HepG2 (cell line): ENCODE measurements around the gene ZNF276. TPM values are rescaled to one million over a fixed set of nuclear protein-coding genes. Genes with fewer than 3 reads are reported as not detected.

Source experiments
- ELF1 ChIP-seq: sonication (generic); formaldehyde crosslinking; IDR thresholded peaks from 2 replicates; pipeline ENCODE4 v1.4.0; 2020; ENCODE audit warnings: missing genetic modification reagents
- FOXA1 ChIP-seq, 2 experiments: fragments of 450-650 bp in 1 of 2; sonication (generic) in 1 of 2; formaldehyde crosslinking in 1 of 2; IDR thresholded peaks; 2 replicates each; pipeline versions ENCODE4 v1.4.0 to v1.6.1; 2016 to 2020; ENCODE audit warnings: missing genetic modification reagents in 1 of 2
- HNF4A ChIP-seq: sonication (generic); formaldehyde crosslinking; IDR thresholded peaks from 2 replicates; pipeline ENCODE4 v1.4.0; 2020; ENCODE audit warnings: missing genetic modification reagents
- IRF2 ChIP-seq: IDR thresholded peaks from 2 replicates; pipeline ENCODE4 v1.6.1; 2018; ENCODE audit warnings: missing genetic modification reagents, missing compliant biosample characterization
- MAFK ChIP-seq, 2 experiments: IDR thresholded peaks in 1 of 2; conservative IDR thresholded peaks in 1 of 2; 2 replicates each; pipeline ENCODE4 v1.6.1; 2011; ENCODE audit warnings: improper control_type of control experiment in 2 of 2, low read length in 2 of 2
- NFE2L2 ChIP-seq: fragments of 150-350 bp; IDR thresholded peaks from 2 replicates; pipeline ENCODE4 v1.6.1; 2014; ENCODE audit warnings: low read length
- SMYD3 ChIP-seq: sonication (generic); formaldehyde crosslinking; IDR thresholded peaks from 2 replicates; pipeline ENCODE4 v1.8.1; 2023; ENCODE audit warnings: mild to moderate bottlenecking, missing genetic modification reagents
- SOX13 ChIP-seq, 3 experiments: fragments of 450-650 bp in 1 of 3; sonication (generic) in 1 of 3; formaldehyde crosslinking in 1 of 3; IDR thresholded peaks in 2 of 3; conservative IDR thresholded peaks in 1 of 3; 2 replicates each; pipeline versions ENCODE4 v1.5.0 to v1.6.1; 2016 to 2020; ENCODE audit warnings: antibody characterized with exemption in 1 of 3, mild to moderate bottlenecking in 1 of 3, missing compliant biosample characterization in 1 of 3, missing genetic modification reagents in 1 of 3, moderate library complexity in 1 of 3
- STAG1 ChIP-seq: sonication (generic); formaldehyde crosslinking; IDR thresholded peaks from 2 replicates; pipeline ENCODE4 v1.4.0; 2020; ENCODE audit warnings: missing genetic modification reagents
- TCF12 ChIP-seq, 2 experiments: fragments of 450-650 bp in 1 of 2; sonication (generic) in 1 of 2; formaldehyde crosslinking in 1 of 2; IDR thresholded peaks; 2 replicates each; pipeline versions ENCODE4 v1.6.1 to v1.8.0; 2017 to 2022; ENCODE audit warnings: antibody characterized with exemption in 1 of 2, mild to moderate bottlenecking in 1 of 2, missing genetic modification reagents in 1 of 2, moderate library complexity in 1 of 2
- ZBTB20 ChIP-seq: sonication (generic); formaldehyde crosslinking; IDR thresholded peaks from 2 replicates; pipeline ENCODE4 v1.8.1; 2023; ENCODE audit warnings: missing genetic modification reagents, low read depth, mild to moderate bottlenecking, borderline replicate concordance
- ZBTB38 ChIP-seq: sonication (generic); formaldehyde crosslinking; IDR thresholded peaks from 2 replicates; pipeline ENCODE4 v1.5.1; 2020; ENCODE audit warnings: mild to moderate bottlenecking, missing genetic modification reagents
- ZNF501 ChIP-seq: sonication (generic); formaldehyde crosslinking; IDR thresholded peaks from 2 replicates; pipeline ENCODE4 v1.5.1; 2020; ENCODE audit warnings: mild to moderate bottlenecking, moderate library complexity, missing genetic modification reagents
- ZNF605 ChIP-seq: sonication (generic); formaldehyde crosslinking; IDR thresholded peaks from 2 replicates; pipeline ENCODE4 v1.8.0; 2022; ENCODE audit warnings: mild to moderate bottlenecking, missing genetic modification reagents
- ZNF619 ChIP-seq: sonication (generic); formaldehyde crosslinking; IDR thresholded peaks from 2 replicates; pipeline ENCODE4 v1.4.0; 2020; ENCODE audit warnings: mild to moderate bottlenecking, missing genetic modification reagents
- ZNF652 ChIP-seq: IDR thresholded peaks from 2 replicates; pipeline ENCODE4 v1.6.1; 2016; ENCODE audit warnings: low read depth, borderline replicate concordance
- ZSCAN20 ChIP-seq: sonication (generic); formaldehyde crosslinking; IDR thresholded peaks from 2 replicates; pipeline ENCODE4 v1.4.0; 2020; ENCODE audit warnings: missing genetic modification reagents, mild to moderate bottlenecking, borderline replicate concordance
- polyA plus RNA-seq, 8 experiments: library from polyadenylated mRNA; depleted of rRNA in 3 of 8; stranded (reverse) in 7 of 8; unstranded in 1 of 8; fragments of >200 nt; fragmentation: Illumina TruSeq in 4 of 8; extraction: Trizol in 4 of 8; gene quantifications; 2 replicates each; pipeline versions ENCODE4 v1.2.1 to v1.2.3, GENCODE V29; 2011 to 2016; ENCODE audit warnings: low read depth in 4 of 8, missing spikeins in 1 of 8, mixed read lengths in 1 of 8; ENCODE audit not compliant: insufficient read depth in 1 of 8
- total RNA-seq, 5 experiments: library from RNA; depleted of rRNA; stranded (reverse); fragments of >200 nt; fragmentation: Illumina TruSeq; extraction: Trizol; gene quantifications; 2 replicates each; pipeline ENCODE4 v1.2.3, GENCODE V29; 2016; ENCODE audit warnings: low read depth in 1 of 5
- TF ChIP-seq, protein P1 (sequence below): sonication (generic); formaldehyde crosslinking; IDR thresholded peaks from 2 replicates; pipeline ENCODE4 v1.5.0; 2020; ENCODE audit warnings: mild to moderate bottlenecking, missing genetic modification reagents, moderate library complexity
- TF ChIP-seq, protein P2 (sequence below): sonication (generic); formaldehyde crosslinking; conservative IDR thresholded peaks from 2 replicates; pipeline ENCODE4 v1.8.0; 2022; ENCODE audit warnings: mild to moderate bottlenecking, moderate library complexity, missing genetic modification reagents
- TF ChIP-seq, protein P3 (sequence below): sonication (generic); formaldehyde crosslinking; IDR thresholded peaks from 2 replicates; pipeline ENCODE4 v1.4.0; 2020; ENCODE audit warnings: missing genetic modification reagents
- TF ChIP-seq, protein P4 (sequence below), 2 experiments: IDR thresholded peaks; 2 replicates each; pipeline ENCODE4 v1.6.1; 2011 to 2012; ENCODE audit warnings: low read length in 2 of 2, borderline replicate concordance in 1 of 2, low read depth in 1 of 2, mild to moderate bottlenecking in 1 of 2, moderate library complexity in 1 of 2

Gene ZNF276
- total and polyA plus RNA-seq, 2 of the 13 experiments (the other 11 are each of a cell fraction or from before 2014, with no cell fraction given) = 17.7 to 18.0 TPM

GRCh38 chr16:89691986-89692569 is 29.3 kb upstream of the ZNF276 start (continued):
- TF ChIP-seq, protein P1, sequence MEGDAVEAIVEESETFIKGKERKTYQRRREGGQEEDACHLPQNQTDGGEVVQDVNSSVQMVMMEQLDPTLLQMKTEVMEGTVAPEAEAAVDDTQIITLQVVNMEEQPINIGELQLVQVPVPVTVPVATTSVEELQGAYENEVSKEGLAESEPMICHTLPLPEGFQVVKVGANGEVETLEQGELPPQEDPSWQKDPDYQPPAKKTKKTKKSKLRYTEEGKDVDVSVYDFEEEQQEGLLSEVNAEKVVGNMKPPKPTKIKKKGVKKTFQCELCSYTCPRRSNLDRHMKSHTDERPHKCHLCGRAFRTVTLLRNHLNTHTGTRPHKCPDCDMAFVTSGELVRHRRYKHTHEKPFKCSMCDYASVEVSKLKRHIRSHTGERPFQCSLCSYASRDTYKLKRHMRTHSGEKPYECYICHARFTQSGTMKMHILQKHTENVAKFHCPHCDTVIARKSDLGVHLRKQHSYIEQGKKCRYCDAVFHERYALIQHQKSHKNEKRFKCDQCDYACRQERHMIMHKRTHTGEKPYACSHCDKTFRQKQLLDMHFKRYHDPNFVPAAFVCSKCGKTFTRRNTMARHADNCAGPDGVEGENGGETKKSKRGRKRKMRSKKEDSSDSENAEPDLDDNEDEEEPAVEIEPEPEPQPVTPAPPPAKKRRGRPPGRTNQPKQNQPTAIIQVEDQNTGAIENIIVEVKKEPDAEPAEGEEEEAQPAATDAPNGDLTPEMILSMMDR = no peak
- TF ChIP-seq ZNF619 (CRISPR knock-in tag) (0 out of 2 replicates have a peak, but pooled peaks have one; percentile 34), ZNF605 (CRISPR knock-in tag) (peak; percentile 58; the same call in 1 of the 2 replicates), IRF2 (CRISPR knock-in tag) (no peak), ZNF501 (CRISPR knock-in tag) (0 out of 2 replicates have a peak, but pooled peaks have one; percentile 33), HNF4A (peak; percentile 31; the same call in 1 of the 2 replicates), NFE2L2 (no peak), TCF12 (IDR thresholded peaks at IDR 0.05) (no peak), TCF12 (CRISPR knock-in tag; IDR thresholded peaks at IDR 0.05) (no peak), STAG1 (CRISPR knock-in tag) (no peak), ELF1 (CRISPR knock-in tag) (0 out of 2 replicates have a peak, but pooled peaks have one; percentile 30), ZNF652 (CRISPR knock-in tag) (no peak), ZBTB20 (CRISPR knock-in tag) (no peak), MAFK (conservative IDR thresholded peaks at IDR 0.05 in 1 of 2, IDR thresholded peaks at IDR 0.05 in 1 of 2; ENCODE audit: low read length in 2 of 2) (no peak), ZSCAN20 (CRISPR knock-in tag) (no peak), ZBTB38 (CRISPR knock-in tag) (peak; percentile 48; the same call in 1 of the 2 replicates), SMYD3 (no peak), FOXA1 (IDR thresholded peaks at IDR 0.05) (no peak), FOXA1 (CRISPR knock-in tag; IDR thresholded peaks at IDR 0.05) (no peak), SOX13 (IDR thresholded peaks at IDR 0.05) (no peak), SOX13 (CRISPR knock-in tag; conservative IDR thresholded peaks at IDR 0.05 in 1 of 2, IDR thresholded peaks at IDR 0.05 in 1 of 2) (no peak)
- TF ChIP-seq, protein P2, sequence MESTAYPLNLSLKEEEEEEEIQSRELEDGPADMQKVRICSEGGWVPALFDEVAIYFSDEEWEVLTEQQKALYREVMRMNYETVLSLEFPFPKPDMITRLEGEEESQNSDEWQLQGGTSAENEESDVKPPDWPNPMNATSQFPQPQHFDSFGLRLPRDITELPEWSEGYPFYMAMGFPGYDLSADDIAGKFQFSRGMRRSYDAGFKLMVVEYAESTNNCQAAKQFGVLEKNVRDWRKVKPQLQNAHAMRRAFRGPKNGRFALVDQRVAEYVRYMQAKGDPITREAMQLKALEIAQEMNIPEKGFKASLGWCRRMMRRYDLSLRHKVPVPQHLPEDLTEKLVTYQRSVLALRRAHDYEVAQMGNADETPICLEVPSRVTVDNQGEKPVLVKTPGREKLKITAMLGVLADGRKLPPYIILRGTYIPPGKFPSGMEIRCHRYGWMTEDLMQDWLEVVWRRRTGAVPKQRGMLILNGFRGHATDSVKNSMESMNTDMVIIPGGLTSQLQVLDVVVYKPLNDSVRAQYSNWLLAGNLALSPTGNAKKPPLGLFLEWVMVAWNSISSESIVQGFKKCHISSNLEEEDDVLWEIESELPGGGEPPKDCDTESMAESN (CRISPR knock-in tag) = no peak
- TF ChIP-seq, protein P3, sequence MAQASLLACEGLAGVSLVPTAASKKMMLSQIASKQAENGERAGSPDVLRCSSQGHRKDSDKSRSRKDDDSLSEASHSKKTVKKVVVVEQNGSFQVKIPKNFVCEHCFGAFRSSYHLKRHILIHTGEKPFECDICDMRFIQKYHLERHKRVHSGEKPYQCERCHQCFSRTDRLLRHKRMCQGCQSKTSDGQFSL (CRISPR knock-in tag) = no peak
- TF ChIP-seq, protein P4, sequence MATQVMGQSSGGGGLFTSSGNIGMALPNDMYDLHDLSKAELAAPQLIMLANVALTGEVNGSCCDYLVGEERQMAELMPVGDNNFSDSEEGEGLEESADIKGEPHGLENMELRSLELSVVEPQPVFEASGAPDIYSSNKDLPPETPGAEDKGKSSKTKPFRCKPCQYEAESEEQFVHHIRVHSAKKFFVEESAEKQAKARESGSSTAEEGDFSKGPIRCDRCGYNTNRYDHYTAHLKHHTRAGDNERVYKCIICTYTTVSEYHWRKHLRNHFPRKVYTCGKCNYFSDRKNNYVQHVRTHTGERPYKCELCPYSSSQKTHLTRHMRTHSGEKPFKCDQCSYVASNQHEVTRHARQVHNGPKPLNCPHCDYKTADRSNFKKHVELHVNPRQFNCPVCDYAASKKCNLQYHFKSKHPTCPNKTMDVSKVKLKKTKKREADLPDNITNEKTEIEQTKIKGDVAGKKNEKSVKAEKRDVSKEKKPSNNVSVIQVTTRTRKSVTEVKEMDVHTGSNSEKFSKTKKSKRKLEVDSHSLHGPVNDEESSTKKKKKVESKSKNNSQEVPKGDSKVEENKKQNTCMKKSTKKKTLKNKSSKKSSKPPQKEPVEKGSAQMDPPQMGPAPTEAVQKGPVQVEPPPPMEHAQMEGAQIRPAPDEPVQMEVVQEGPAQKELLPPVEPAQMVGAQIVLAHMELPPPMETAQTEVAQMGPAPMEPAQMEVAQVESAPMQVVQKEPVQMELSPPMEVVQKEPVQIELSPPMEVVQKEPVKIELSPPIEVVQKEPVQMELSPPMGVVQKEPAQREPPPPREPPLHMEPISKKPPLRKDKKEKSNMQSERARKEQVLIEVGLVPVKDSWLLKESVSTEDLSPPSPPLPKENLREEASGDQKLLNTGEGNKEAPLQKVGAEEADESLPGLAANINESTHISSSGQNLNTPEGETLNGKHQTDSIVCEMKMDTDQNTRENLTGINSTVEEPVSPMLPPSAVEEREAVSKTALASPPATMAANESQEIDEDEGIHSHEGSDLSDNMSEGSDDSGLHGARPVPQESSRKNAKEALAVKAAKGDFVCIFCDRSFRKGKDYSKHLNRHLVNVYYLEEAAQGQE (IDR thresholded peaks at IDR 0.05; ENCODE audit: borderline replicate concordance in 1 of 2, low read depth in 1 of 2, low read length in 2 of 2) = no peak
